SHP77 treated with DMSO at 0.1 percent for 48 hours (cell line): ENCODE data around the gene NAA80.

Experiments used
- DNase-seq: peaks from one replicate; lab custom pipeline; 2025; lab: John Stamatoyannopoulos, UW

The NAA80 gene

DNA sequence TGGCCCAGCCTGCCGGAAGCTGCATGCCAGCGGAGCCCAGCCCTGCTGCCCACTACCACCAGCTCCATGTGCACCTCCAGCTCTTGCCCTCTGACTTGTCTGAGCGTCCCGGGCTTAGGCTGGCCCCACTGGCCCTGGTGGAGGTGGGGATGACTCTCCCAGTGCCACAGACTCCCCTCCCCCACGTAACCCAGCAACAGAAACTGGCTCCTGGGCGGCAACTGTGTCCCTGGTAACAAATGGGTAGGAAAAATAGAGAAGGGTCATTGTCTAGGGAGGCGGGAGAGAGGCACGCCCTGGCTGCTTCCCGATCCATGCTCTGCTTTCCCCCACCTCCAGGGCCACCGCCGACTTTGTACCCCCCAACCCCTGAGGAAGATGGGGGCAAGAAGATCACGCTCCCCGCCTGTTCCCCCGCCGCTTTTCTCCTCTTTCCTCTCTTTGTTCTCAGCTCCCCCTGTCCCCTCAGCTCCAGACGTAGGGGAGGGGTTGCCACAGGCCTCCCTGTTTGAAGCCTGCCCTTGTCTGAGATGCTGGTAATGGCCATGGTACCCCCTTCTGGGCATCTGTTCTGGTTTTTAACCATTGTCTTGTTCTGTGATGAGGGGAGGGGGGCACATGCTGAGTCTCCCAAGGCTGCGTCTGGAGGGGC, 41.0 kb downstream of the NAA80 start:
- no peak for DNase-seq

DNA sequence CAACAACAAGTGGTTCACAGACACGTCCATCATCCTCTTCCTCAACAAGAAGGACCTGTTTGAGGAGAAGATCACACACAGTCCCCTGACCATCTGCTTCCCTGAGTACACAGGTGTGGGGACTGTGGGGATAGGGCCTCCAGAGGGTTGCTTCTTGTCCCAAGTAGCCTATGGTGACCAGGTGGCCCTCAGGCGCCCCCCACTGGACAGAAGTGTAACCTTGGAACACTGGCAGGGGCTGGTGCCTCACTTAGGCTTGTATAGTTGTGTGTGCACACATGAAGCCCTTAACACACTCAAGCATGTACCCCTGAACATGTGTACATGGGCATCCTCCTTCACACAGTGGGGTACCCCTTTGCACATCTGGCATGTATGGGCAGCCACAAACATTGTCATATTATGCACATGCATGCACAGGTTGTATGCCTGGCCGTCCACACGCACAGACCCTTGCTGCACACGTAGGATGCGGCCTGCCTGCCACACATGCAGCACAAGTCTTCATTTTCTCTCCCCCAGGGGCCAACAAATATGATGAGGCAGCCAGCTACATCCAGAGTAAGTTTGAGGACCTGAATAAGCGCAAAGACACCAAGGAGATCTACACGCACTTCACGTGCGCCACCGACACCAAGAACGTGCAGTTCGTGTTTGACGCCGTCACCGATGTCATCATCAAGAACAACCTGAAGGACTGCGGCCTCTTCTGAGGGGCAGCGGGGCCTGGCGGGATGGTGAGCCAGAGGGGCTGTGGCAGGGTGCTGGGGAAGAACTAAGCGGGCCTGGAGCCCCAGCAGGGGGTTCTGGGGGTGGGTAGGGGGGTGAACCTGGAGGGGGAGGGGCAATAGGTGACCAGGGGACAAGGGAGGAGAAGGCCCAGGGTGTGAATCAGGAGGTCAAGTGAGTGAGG, 42.0 kb downstream of the NAA80 start:
- DNase-seq = no peak

- no peak for DNase-seq
Measured at GRCh38 chr3:50255251-50255615, 44.0 kb downstream of the NAA80 start.

GRCh38 chr3:50254577-50255250, 44.5 kb downstream of the NAA80 start:
- no peak for DNase-seq

GRCh38 chr3:50251220-50251619, 48.0 kb downstream of the NAA80 start:
- DNase-seq = no peak

- no peak for DNase-seq
Measured at GRCh38 chr3:50250514-50250913, 48.7 kb downstream of the NAA80 start.

GRCh38 chr3:50249457-50249856, 49.7 kb downstream of the NAA80 start:
- no peak for DNase-seq

- DNase-seq = no peak
Measured at GRCh38 chr3:50248387-50248786, 50.8 kb downstream of the NAA80 start.

GRCh38 chr3:50246517-50246954, 52.7 kb downstream of the NAA80 start:
- DNase-seq = no peak
